ENCODE data around the gene SIGLECL1. TPM values are rescaled to one million over a fixed set of nuclear protein-coding genes. Genes with fewer than 3 reads are reported as not detected.

The SIGLECL1 gene
- not detected in 2 replicates for total RNA-seq

DNA sequence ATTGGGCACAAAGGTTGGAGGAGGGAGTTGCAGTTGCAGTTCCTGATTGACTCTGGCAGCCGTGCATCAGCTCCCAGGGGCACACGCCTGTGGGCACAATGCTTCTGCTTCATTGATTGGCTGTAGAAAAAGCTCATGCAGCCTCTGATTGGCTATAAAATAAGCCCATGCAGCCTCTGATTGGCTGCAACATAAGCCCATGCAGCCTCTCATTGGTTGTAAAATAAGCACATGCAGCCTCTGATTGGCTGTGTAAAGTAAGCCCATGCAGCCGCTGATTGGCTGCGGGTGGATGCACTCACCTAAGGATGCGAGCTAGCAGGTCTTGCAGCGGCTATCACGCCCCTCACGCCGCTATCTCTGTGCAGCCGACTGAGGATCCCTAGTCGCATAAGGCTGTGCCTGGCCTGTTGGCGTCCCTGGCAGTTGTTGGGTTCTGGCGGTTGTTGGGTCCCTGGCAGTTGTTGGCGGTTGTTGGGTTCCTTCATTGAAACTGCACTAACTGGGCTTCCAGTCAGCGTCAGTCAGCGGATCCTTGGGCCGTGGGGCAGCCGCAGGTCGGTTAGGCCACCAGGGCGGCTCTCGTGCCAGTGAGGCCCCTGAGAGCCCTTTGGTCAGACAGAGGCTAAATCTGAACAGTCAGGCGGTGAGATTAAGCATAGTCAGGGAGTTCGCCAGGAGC is at the start of gene SIGLECL1:
Gene SIGLECL1 (plus strand): TSS at position 295 of the 682 bp plus-strand sequence. CDS start 12,993 bp downstream, outside the sequence.

DNA sequence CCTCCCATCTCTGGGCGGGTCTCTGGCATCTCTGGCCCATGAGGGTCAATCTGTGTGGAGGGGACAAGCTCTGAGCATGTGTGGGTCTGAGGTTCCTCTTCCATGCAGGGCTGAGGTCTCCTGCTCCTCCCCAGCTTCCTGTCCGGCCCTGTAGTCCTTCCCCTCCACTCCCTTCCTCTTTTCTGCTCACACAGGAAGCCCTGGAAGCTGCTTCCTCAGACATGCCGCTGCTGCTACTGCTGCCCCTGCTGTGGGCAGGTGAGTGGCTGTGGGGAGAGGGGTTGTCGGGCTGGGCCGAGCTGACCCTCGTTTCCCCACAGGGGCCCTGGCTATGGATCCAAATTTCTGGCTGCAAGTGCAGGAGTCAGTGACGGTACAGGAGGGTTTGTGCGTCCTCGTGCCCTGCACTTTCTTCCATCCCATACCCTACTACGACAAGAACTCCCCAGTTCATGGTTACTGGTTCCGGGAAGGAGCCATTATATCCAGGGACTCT is 25.9 kb upstream of the SIGLECL1 start, which contains the start of gene CD33:
Gene CD33 (plus strand): TSS at position 183 of the 496 bp plus-strand sequence. CDS start 39 bp downstream, at position 222.

DNA sequence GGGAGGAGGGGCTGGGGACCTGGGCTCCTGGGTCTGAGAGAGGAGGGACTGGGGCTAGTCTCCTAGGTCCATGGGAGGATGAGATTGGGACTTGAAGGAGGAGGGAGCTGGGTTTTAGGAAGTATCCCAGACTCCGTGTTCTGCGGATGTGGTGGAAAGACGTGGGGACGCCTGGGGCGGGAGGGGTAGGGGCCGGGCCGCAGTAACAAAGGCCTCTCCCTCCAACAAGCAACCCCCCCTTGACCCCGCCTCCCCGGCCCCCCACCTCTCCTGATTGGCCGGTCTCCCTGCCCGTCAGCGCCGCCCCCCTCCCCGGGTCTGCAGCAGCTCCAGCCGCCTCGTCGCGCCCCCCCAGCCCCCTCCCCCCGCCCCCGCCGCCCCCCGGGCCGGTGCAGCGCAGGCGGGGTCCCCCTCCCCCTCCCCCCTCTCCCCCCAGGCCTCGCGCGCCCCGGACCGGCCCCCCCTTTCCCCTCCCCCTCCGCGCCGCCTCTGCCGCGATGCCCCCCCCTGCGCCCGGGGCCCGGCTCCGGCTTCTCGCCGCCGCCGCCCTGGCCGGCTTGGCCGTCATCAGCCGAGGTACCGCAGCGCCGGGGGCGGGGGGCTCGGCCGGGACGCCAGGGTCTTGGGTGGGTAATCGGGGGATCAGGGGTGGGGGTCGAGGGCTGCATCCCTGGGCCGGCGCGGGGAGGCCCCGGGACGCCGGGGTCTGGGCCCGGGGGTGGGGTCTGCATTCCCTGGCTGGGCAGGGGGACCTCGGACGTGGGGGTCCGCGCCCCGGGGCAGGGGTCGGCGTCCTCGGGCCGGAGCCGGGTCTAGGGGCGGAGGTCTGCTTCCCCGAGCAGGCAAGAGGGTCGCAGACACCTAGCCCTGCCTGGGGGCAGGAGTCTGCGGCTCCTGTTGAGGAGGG is 60.7 kb downstream of the SIGLECL1 start, which contains the start of gene IGLON5:
Gene IGLON5 (plus strand): TSS at position 294 of the 907 bp plus-strand sequence. CDS start 204 bp downstream, at position 498.

Other genes starting within 250 kb of the SIGLECL1 start
- gene KLK8, start 249.5 kb upstream of the SIGLECL1 start, total RNA-seq: not detected in 2 replicates
- not detected in 2 replicates for gene KLK10, start 231.4 kb upstream of the SIGLECL1 start, total RNA-seq
- not detected in 2 replicates for gene KLK11, start 224.5 kb upstream of the SIGLECL1 start, total RNA-seq
- gene KLK12, start 216.1 kb upstream of the SIGLECL1 start, total RNA-seq: not detected in 2 replicates
- gene KLK13, start 186.0 kb upstream of the SIGLECL1 start, total RNA-seq: not detected in 2 replicates
- not detected in 2 replicates for gene KLK14, start 168.2 kb upstream of the SIGLECL1 start, total RNA-seq
- 5.3 and 8.8 TPM in 2 replicates for gene CTU1, start 142.7 kb upstream of the SIGLECL1 start, total RNA-seq
- gene SIGLEC9, start 126.2 kb upstream of the SIGLECL1 start, total RNA-seq: not detected in 2 replicates
- gene SIGLEC7, start 108.8 kb upstream of the SIGLECL1 start, total RNA-seq: not detected in 2 replicates
- not detected in 2 replicates for gene CD33, start 26.0 kb upstream of the SIGLECL1 start, total RNA-seq
- 0.13 TPM in 2 replicates for gene IGLON5, start 60.6 kb downstream of the SIGLECL1 start, total RNA-seq
- 0.91 and 1.2 TPM in 2 replicates for gene VSIG10L, start 91.1 kb downstream of the SIGLECL1 start, total RNA-seq
- 50.2 and 67.0 TPM in 2 replicates for gene ETFB, start 115.3 kb downstream of the SIGLECL1 start, total RNA-seq
- gene CLDND2, start 117.9 kb downstream of the SIGLECL1 start, total RNA-seq: not detected in 2 replicates
- not detected in 2 replicates for gene NKG7, start 121.6 kb downstream of the SIGLECL1 start, total RNA-seq
- not detected in 2 replicates for gene LIM2, start 136.9 kb downstream of the SIGLECL1 start, total RNA-seq
- not detected in 2 replicates for gene C19orf84, start 139.5 kb downstream of the SIGLECL1 start, total RNA-seq
- gene SIGLEC10, start 166.6 kb downstream of the SIGLECL1 start, total RNA-seq: not detected in 2 replicates
- not detected in 2 replicates for gene SIGLEC8, start 207.4 kb downstream of the SIGLECL1 start, total RNA-seq
- gene CEACAM18, start 227.5 kb downstream of the SIGLECL1 start, total RNA-seq: not detected in 2 replicates

Data from smooth muscle cell of the pulmonary artery (primary cell).